ENCODE results near the gene SDC3. TPM values are rescaled to one million over a fixed set of nuclear protein-coding genes. Genes with fewer than 3 reads are reported as not detected.

Gene SDC3
- total RNA-seq, 1 donor from 2014 or later = 0.71 TPM

DNA sequence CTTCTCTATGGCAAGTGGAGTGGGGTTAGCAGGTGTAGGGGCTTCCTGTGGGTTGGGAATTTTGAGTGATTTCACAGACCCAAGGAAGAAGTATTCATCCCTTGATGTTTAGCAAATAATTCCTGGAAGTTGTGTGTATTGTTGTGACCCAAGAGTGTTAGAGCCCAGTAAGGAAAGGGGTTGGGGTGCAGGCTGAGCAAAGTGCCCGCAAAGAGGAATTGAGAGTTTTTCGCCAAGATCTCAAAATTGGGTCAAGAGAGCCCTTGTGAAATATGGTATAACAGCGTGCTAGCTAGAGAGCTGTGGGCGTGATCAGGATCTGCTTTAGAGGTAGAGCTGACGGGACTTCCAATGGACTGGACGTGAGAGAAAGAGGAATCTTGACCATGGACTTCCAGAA is 78.0 kb downstream of the SDC3 start:
- Mint-ChIP-seq H3K27ac (no peak overlapping the region), H3K4me3 (no peak overlapping the region), H3K36me3 (ENCODE audit: low read depth) (no peaks in the 10 kb centered on the region), H3K4me1 (no peaks in the 10 kb centered on the region), H3K27me3 (peaks cover 37% of the 10 kb centered on the region), H3K9me3 (peaks cover 3% of the 10 kb centered on the region)
- no peak for ATAC-seq (ENCODE audit: low read depth)
- no peak for TF ChIP-seq CTCF (IDR thresholded peaks at IDR 0.05)
- POLR2A ChIA-PET = no interaction called here
- CTCF ChIA-PET = no interaction called here
- DNase-seq = no peak
- intact Hi-C loops (cut with micrococcal nuclease) = no loop called here

GRCh38 chr1:30829889-30830288 is 78.7 kb downstream of the SDC3 start:
- Mint-ChIP-seq H3K36me3 (ENCODE audit: low read depth) (no peaks in the 10 kb centered on the region), H3K4me3 (no peak overlapping the region), H3K27me3 (peaks cover 43% of the 10 kb centered on the region), H3K9me3 (peaks cover 3% of the 10 kb centered on the region), H3K4me1 (peaks cover 5% of the 10 kb centered on the region), H3K27ac (no peak overlapping the region)
- POLR2A ChIA-PET = interaction anchor here (0.9 kb wide), 1 partner anchor 24 kb away, joined by 4 read pairs; no protein-coding TSS in a partner anchor
- no peak for DNase-seq
- CTCF ChIA-PET = no interaction called here
- ATAC-seq (ENCODE audit: low read depth) = no peak
- no peak for TF ChIP-seq CTCF (IDR thresholded peaks at IDR 0.05)
- intact Hi-C loops (cut with micrococcal nuclease) = no loop called here

DNA sequence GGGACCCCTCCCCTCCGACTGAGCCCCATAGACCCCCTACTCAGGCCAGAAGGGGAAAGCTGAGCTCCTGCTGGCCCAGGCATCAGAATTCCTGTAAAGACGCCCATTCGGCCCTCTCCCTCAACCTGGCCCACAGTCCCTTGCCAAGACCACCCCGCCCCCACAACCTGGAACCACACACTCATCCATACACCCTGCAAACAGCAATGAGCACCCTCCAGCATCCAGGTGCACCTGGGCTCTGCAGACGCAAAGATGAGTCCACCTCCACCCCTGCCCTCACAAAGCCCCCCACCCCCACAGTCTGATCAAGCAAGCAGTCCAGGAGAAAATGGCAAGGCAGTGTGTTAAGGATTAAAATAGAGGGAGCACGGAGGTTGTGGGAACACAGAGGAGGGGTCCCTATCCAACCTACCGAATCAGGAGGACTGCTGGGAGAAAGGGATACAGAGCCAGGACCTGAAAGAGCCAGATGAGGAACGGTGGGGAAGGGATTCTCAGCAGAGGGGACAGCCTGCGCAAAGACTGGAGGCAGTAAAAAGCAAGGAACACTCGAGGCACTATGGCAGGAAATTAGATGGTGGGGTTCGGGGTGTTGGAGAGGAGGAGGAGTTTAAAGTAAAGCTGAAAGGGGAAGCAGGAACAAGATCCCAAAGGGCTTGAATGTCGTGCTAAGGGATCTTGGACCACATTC is 83.7 kb downstream of the SDC3 start:
- peaks cover 19% of the 10 kb centered on the region for H3K4me1 Mint-ChIP-seq
- peaks cover 63% of the 10 kb centered on the region for H3K27me3 Mint-ChIP-seq
- DNase-seq (no peak), ATAC-seq (ENCODE audit: low read depth) (no peak)
- peak overlapping the region; percentile 78 for H3K4me3 Mint-ChIP-seq
- POLR2A ChIA-PET = interaction anchor here (1.2 kb wide), 1 partner anchor 11 kb away, joined by 4 read pairs; no protein-coding TSS in a partner anchor
- intact Hi-C loops (cut with micrococcal nuclease) = no loop called here
- no peaks in the 10 kb centered on the region for H3K9me3 Mint-ChIP-seq
- H3K27ac Mint-ChIP-seq = no peak overlapping the region
- H3K36me3 Mint-ChIP-seq (ENCODE audit: low read depth) = no peaks in the 10 kb centered on the region
- no peak for TF ChIP-seq CTCF (IDR thresholded peaks at IDR 0.05)
- CTCF ChIA-PET = no interaction called here

- POLR2A ChIA-PET = interaction anchor here (1.2 kb wide), 1 partner anchor 10 kb away, joined by 4 read pairs; no protein-coding TSS in a partner anchor
- Mint-ChIP-seq H3K27me3 (peaks cover 63% of the 10 kb centered on the region), H3K4me3 (peak overlapping the region; percentile 78), H3K9me3 (no peaks in the 10 kb centered on the region), H3K36me3 (ENCODE audit: low read depth) (no peaks in the 10 kb centered on the region), H3K4me1 (peaks cover 19% of the 10 kb centered on the region), H3K27ac (no peak overlapping the region)
- ATAC-seq (ENCODE audit: low read depth) (peak; percentile 96), DNase-seq (peak; percentile 57)
- TF ChIP-seq CTCF (IDR thresholded peaks at IDR 0.05) = no peak
- intact Hi-C loops (cut with micrococcal nuclease) = no loop called here
- CTCF ChIA-PET = no interaction called here
Measured at GRCh38 chr1:30823969-30824735, 84.4 kb downstream of the SDC3 start.

GRCh38 chr1:30823627-30823968 is 85.0 kb downstream of the SDC3 start:
- intact Hi-C loops (cut with micrococcal nuclease) = no loop called here
- ATAC-seq (ENCODE audit: low read depth) = no peak

More at GRCh38 chr1:30823627-30823968, 85.0 kb downstream of the SDC3 start:
- H3K27me3 Mint-ChIP-seq = peaks cover 63% of the 10 kb centered on the region
- no peaks in the 10 kb centered on the region for H3K36me3 Mint-ChIP-seq (ENCODE audit: low read depth)
- no peak overlapping the region for H3K27ac Mint-ChIP-seq
- H3K4me1 Mint-ChIP-seq = peaks cover 19% of the 10 kb centered on the region
- POLR2A ChIA-PET = interaction anchor here (0.7 kb wide), 1 partner anchor 1240 kb away, joined by 3 read pairs; no protein-coding TSS in a partner anchor
- H3K4me3 Mint-ChIP-seq = no peak overlapping the region
- TF ChIP-seq CTCF (IDR thresholded peaks at IDR 0.05) = no peak
- no peaks in the 10 kb centered on the region for H3K9me3 Mint-ChIP-seq
- DNase-seq = no peak
- CTCF ChIA-PET = no interaction called here

Data from activated B cell treated with CpG ODN at 0.5 μM for 24 hours (primary cell).